Vagina (tissue), 2 donors: ENCODE data around the gene DLG4.

Source experiments
- CTCF ChIP-seq, 3 experiments: fragments of 450-650 bp in 2 of 3; fragments of 200-600 bp in 1 of 3; sonication (generic) in 1 of 3; IDR thresholded peaks; one replicate each; pipeline ENCODE4 v1.5.1; 2017 to 2019; ENCODE audit warnings: antibody characterized with exemption in 3 of 3, mild to moderate bottlenecking in 2 of 3, moderate library complexity in 2 of 3
- POLR2A ChIP-seq, 2 donors: fragments of 450-650 bp; IDR thresholded peaks; one replicate each; pipeline ENCODE4 v1.6.1; 2017; ENCODE audit warnings: antibody characterized with exemption in 2 of 2, mild to moderate bottlenecking in 2 of 2, moderate library complexity in 2 of 2
- POLR2AphosphoS5 ChIP-seq, 2 donors: sonication (generic); formaldehyde crosslinking; IDR thresholded peaks; one replicate each; pipeline ENCODE4 v1.9.0; 2017; ENCODE audit warnings: antibody characterized with exemption in 2 of 2, mild to moderate bottlenecking in 2 of 2, low read depth in 1 of 2; ENCODE audit not compliant: insufficient read depth in 1 of 2

- peak in 1 of 2 donors; percentile 40 for TF ChIP-seq POLR2A (IDR thresholded peaks at IDR 0.05)
- TF ChIP-seq CTCF (IDR thresholded peaks at IDR 0.05) = no peak
- TF ChIP-seq POLR2AphosphoS5 (IDR thresholded peaks at IDR 0.05; ENCODE audit: insufficient read depth in 1 of 2, low read depth in 1 of 2) = peak; percentile 47 to 98
Observed at GRCh38 chr17:7252176-7253043, 32.8 kb upstream of the DLG4 start, which contains the start of gene ELP5.
